Hematopoietic multipotent progenitor cell treated with erythropoietin and hydrocortisone succinate and interleukin-3 and kit ligand, for 15 days (in vitro differentiated cells): Measurements from ENCODE around the gene CLCN6.

Source experiments
- DNase-seq: peaks from one replicate; pipeline ENCODE4 v3.0.0-alpha.2; 2015; ENCODE audit warnings: low spot score

CLCN6 gene

GRCh38 chr1:11805422-11806306 is at the start of gene CLCN6, which contains the start of gene MTHFR:
Gene CLCN6 (plus strand): TSS chr1:11806191. CDS start chr1:11806263, 72 bp downstream.
Gene MTHFR (minus strand): TSS chr1:11805964. CDS start chr1:11803116, 2,848 bp downstream.
- peak; percentile 99 for DNase-seq

GRCh38 chr1:11757047-11757446 is 48.9 kb upstream of the CLCN6 start:
- DNase-seq, result no peak

GRCh38 chr1:11759791-11760190 is 46.2 kb upstream of the CLCN6 start:
- no peak for DNase-seq

GRCh38 chr1:11761285-11761684 is 44.7 kb upstream of the CLCN6 start:
- no peak for DNase-seq

GRCh38 chr1:11761988-11762406 is 44.0 kb upstream of the CLCN6 start, which contains the start of gene C1orf167:
Gene C1orf167 (plus strand): TSS chr1:11762193. CDS start chr1:11764401, 2,208 bp downstream.
- peak; percentile 46 for DNase-seq

- no peak for DNase-seq
Observed at GRCh38 chr1:11764115-11764514, 41.9 kb upstream of the CLCN6 start.

GRCh38 chr1:11764519-11764918 is 41.5 kb upstream of the CLCN6 start:
- DNase-seq, result no peak

GRCh38 chr1:11765661-11766428 is 40.1 kb upstream of the CLCN6 start:
- DNase-seq, result no peak

GRCh38 chr1:11766429-11766776 is 39.6 kb upstream of the CLCN6 start:
- no peak for DNase-seq

GRCh38 chr1:11767922-11768704 is 37.9 kb upstream of the CLCN6 start:
- no peak for DNase-seq

GRCh38 chr1:11768821-11769220 is 37.2 kb upstream of the CLCN6 start:
- no peak for DNase-seq

- no peak for DNase-seq
Observed at GRCh38 chr1:11769274-11769673, 36.7 kb upstream of the CLCN6 start.

GRCh38 chr1:11770011-11770410 is 36.0 kb upstream of the CLCN6 start:
- DNase-seq, result no peak

GRCh38 chr1:11771481-11772043 is 34.4 kb upstream of the CLCN6 start:
- no peak for DNase-seq

GRCh38 chr1:11772458-11772857 is 33.5 kb upstream of the CLCN6 start:
- no peak for DNase-seq

- no peak for DNase-seq
Observed at GRCh38 chr1:11774753-11775152, 31.2 kb upstream of the CLCN6 start.

GRCh38 chr1:11777658-11778322 is 28.2 kb upstream of the CLCN6 start:
- DNase-seq, result no peak

- no peak for DNase-seq
Observed at GRCh38 chr1:11778336-11778735, 27.7 kb upstream of the CLCN6 start.

GRCh38 chr1:11778844-11779623 is 27.0 kb upstream of the CLCN6 start:
- DNase-seq, result no peak

- no peak for DNase-seq
Observed at GRCh38 chr1:11779715-11780379, 26.1 kb upstream of the CLCN6 start.
